HG03460 (cell line): ENCODE data around the gene DOCK2.
A peak's percentile ranks its signal among the peaks of the same experiment; 100 is the strongest.

Source experiments
- ATAC-seq: cut with Tn5 transposase; IDR thresholded peaks from one replicate; pipeline ENCODE4 v1.9.1; 2021; ENCODE audit not compliant: unreplicated experiment

DOCK2 gene

GRCh38 chr5:169686137-169686536 lies 49.1 kb downstream of the DOCK2 start:
- ATAC-seq: peak; percentile 91

GRCh38 chr5:169688106-169688505 lies 51.0 kb downstream of the DOCK2 start:
- no peak for ATAC-seq

GRCh38 chr5:169691471-169691870 lies 54.4 kb downstream of the DOCK2 start:
- no peak for ATAC-seq

GRCh38 chr5:169694091-169694625 lies 57.1 kb downstream of the DOCK2 start:
- no peak for ATAC-seq

- no peak for ATAC-seq
Measured at GRCh38 chr5:169695025-169695625, 58.0 kb downstream of the DOCK2 start.

GRCh38 chr5:169695919-169696490 lies 58.9 kb downstream of the DOCK2 start:
- ATAC-seq: no peak

GRCh38 chr5:169696621-169697510 lies 59.8 kb downstream of the DOCK2 start:
- ATAC-seq: no peak

GRCh38 chr5:169697511-169697890 lies 60.4 kb downstream of the DOCK2 start:
- ATAC-seq: no peak

GRCh38 chr5:169697976-169698375 lies 60.9 kb downstream of the DOCK2 start:
- ATAC-seq: no peak

GRCh38 chr5:169700611-169701010 lies 63.5 kb downstream of the DOCK2 start:
- ATAC-seq: no peak

GRCh38 chr5:169701910-169702451 lies 64.9 kb downstream of the DOCK2 start:
- ATAC-seq: no peak

GRCh38 chr5:169702693-169703481 lies 65.8 kb downstream of the DOCK2 start:
- peak; percentile 73 for ATAC-seq

- no peak for ATAC-seq
Measured at GRCh38 chr5:169703813-169704212, 66.7 kb downstream of the DOCK2 start.

GRCh38 chr5:169705322-169705721 lies 68.2 kb downstream of the DOCK2 start:
- ATAC-seq: peak; percentile 24

- ATAC-seq: no peak
Measured at GRCh38 chr5:169706071-169706470, 69.0 kb downstream of the DOCK2 start.

GRCh38 chr5:169706758-169707450 lies 69.8 kb downstream of the DOCK2 start:
- ATAC-seq: no peak

GRCh38 chr5:169707686-169708085 lies 70.6 kb downstream of the DOCK2 start:
- ATAC-seq: no peak

- no peak for ATAC-seq
Measured at GRCh38 chr5:169710675-169711074, 73.6 kb downstream of the DOCK2 start.

- ATAC-seq: no peak
Measured at GRCh38 chr5:169711551-169712225, 74.6 kb downstream of the DOCK2 start.

GRCh38 chr5:169712428-169712827 lies 75.4 kb downstream of the DOCK2 start:
- ATAC-seq: no peak
